COR-L47 (cell line): ENCODE measurements around the gene IRX2.

Experiments
- DNase-seq: peaks from one replicate; lab custom pipeline; 2025; lab: John Stamatoyannopoulos, UW

Gene IRX2

GRCh38 chr5:2751592-2752021 is at the start of gene IRX2:
Gene IRX2, minus strand, starts transcription at chr5:2751677. Its CDS starts 264 bp downstream, at chr5:2751413.
- no peak for DNase-seq

- DNase-seq, result no peak
Measured at GRCh38 chr5:2800035-2800434, 48.6 kb upstream of the IRX2 start.

GRCh38 chr5:2797981-2798380 is 46.5 kb upstream of the IRX2 start:
- no peak for DNase-seq

DNA sequence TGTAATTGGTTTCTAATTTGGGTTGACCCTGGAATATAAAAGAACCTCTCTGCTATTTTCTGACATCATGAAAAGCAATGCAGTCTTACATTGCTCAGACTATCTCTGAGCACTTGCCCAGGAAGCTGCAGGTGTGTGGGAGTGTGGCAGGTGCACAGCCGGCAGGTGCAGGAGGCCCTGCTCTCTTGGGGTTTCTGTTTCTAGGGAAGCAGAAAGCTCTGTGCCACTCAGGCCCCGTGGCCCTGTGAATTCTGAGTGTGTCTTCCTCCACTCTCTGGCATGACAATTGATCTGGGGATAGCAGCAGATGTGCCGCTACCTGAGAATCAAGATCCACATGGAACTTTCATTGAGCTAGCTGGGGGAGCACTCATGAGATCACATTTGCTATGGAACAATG is 45.7 kb upstream of the IRX2 start:
- no peak for DNase-seq

- DNase-seq, result no peak
Measured at GRCh38 chr5:2783223-2783622, 31.7 kb upstream of the IRX2 start.

- no peak for DNase-seq
Measured at GRCh38 chr5:2782658-2783057, 31.2 kb upstream of the IRX2 start.

GRCh38 chr5:2780421-2781171 is 29.1 kb upstream of the IRX2 start:
- no peak for DNase-seq

DNA sequence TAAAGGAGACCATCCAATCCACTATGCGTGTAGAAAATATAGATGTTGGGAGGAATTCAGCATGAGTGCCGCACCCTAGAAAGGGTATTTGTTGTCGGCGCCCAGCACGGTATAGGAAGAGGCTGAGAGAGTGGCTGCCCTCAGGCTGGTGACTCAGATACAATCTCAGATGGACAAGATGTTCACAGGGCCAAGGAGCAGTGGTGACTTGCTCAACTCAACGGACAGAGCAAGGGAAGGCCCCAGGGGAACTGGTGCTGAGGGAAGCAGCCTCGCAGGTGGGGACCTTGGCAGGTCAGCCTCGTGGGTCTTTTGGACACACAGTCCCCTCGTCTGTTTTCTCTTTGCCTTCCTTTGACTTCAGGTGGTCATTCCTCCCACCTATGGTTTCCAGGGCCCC is 28.0 kb upstream of the IRX2 start:
- no peak for DNase-seq

GRCh38 chr5:2776337-2777302 is 25.1 kb upstream of the IRX2 start:
- DNase-seq, result no peak

GRCh38 chr5:2773327-2773726 is 21.9 kb upstream of the IRX2 start:
- DNase-seq, result no peak

DNA sequence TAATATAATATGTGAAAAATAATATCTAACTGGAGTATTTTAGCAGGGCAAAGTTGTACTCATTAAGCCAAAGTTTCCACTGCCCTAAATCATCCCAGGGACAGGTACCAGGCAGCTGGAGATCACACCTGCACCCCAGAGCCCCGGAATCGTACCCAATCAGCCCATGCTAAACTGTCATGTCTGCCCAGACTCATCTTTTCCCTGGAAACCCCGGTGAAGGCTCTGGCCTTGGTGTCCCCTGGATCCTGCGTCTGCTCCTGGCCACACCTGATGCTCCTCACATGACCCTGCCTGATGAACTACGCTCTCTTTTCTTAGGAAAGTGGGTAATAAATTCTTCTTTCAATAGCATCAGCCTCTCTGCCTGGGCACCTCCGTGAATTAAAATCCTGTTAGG is 15.6 kb upstream of the IRX2 start:
- DNase-seq, result no peak

- DNase-seq, result no peak
Measured at GRCh38 chr5:2764581-2764980, 13.1 kb upstream of the IRX2 start.

GRCh38 chr5:2763533-2763794 is 12.0 kb upstream of the IRX2 start:
- DNase-seq, result no peak

DNA sequence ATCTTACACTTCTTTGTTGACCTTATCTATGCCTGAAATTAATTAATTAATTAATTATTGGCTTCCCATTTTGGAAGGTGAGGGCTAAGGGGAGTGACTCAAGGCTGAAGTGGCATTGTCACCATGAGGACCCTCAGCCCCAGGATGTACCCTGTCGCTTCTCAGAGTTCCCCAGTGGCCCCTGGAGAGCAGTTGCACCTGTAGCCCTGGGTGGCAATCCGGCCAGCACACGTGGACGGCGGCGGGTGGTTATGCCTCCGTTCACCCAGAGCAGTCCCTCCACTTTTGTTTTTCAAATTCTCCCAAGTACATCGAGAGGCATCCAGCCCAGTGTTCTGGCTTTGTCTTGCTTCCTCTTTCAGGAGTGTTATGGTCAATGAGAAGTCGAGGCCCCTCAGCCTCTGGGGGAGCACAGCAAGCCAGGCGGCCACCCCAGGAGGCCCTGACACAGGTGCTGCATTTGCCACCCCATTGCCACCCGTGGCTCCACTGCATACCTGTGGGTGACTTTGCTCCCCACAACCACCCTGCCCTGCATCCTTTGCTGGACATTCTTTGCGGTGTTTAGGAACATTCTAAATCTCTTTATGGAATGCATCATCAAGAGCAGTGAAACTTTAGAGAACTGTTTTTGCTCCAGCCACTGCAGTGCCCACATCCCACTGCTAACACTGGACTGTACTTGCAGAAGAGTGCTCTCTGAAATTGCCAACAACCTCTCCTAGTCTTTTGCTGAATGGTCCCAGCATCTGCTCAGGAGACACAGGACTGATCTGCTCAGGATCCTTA is 11.5 kb upstream of the IRX2 start:
- no peak for DNase-seq

DNA sequence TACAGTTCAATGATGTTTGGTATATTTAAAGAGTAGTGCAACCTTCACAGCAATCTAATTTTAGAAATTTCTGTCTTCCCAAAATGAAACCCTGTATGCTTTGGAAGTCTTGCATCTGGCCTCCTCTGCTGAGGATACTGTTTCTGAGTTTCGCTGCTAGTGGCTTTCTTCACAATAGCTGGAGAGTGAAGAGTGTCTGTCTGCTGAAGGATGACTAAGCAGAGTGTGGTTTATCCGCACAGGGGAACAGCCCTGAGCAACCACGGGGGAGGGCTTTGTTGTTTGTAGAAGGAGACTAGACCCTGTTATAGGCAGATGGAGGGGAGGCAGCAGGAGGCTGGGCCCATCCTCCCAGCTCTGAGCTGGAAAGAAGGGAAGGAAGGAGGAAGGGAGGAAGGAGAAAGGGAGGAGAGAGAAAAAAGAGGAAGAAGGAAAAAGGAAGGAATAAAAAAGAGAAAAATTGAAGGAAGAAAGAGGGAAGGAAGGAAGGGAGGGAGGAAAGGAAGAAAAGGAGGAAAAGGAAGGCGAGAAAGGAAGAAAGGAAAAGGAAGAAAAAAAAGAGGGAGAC is 10.5 kb upstream of the IRX2 start:
- DNase-seq, result no peak

DNA sequence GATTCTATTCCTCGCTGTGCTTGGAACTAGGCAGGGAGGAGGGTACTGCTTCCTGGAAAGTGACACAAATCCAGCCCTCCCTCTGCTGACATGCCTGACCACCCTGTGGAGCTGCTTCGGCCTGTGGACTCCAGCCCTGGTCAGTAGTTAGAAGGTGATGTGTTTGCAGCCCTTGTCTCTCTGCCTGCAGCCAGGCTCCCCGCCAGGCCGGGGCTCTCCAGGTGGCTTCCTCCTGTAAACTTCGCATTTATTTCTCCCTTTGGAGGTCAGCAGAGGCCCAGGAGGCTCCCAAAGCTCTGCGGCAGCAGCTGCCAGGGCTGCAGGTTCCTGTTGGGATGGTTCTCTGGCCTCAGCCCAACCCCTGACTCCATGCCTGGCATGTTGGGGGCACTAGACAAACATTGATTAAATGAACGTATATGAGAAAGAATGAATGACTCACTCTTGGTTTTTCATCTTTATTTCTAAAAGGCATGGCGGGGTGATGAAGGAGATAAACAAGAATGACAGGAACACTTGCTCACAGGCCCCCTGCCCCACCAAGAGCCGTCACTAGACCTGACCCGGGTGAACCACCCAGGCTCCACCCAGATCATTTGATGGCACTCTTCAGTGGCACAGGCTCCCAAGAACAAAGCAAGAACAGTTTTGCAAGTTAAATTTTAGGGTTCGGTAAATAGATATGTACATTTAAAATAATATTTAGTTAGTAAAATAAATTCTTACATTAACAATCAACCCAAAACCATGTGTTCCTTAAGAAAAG is 8.4 kb upstream of the IRX2 start:
- no peak for DNase-seq

DNA sequence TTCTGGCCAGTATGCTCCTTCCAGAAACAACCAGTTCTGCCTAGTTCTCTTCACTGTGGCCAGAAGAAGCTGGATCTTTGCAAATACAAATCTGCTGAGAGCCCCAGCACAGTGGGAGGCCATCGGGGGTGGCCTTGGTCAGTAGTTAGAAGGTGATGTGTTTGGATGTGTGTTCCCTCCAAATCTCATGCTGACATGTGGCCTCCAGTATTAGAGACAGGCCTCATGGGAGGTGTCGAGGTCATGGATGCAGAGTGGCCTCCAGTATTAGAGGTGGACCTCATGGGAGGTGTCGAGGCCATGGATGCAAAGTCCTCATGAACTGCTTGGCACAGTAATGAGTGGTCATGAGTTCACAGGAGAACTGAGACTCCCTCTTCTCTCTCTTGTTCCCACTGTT is 7.6 kb upstream of the IRX2 start:
- DNase-seq, result no peak

- DNase-seq, result no peak
Measured at GRCh38 chr5:2758632-2759031, 7.2 kb upstream of the IRX2 start.

DNA sequence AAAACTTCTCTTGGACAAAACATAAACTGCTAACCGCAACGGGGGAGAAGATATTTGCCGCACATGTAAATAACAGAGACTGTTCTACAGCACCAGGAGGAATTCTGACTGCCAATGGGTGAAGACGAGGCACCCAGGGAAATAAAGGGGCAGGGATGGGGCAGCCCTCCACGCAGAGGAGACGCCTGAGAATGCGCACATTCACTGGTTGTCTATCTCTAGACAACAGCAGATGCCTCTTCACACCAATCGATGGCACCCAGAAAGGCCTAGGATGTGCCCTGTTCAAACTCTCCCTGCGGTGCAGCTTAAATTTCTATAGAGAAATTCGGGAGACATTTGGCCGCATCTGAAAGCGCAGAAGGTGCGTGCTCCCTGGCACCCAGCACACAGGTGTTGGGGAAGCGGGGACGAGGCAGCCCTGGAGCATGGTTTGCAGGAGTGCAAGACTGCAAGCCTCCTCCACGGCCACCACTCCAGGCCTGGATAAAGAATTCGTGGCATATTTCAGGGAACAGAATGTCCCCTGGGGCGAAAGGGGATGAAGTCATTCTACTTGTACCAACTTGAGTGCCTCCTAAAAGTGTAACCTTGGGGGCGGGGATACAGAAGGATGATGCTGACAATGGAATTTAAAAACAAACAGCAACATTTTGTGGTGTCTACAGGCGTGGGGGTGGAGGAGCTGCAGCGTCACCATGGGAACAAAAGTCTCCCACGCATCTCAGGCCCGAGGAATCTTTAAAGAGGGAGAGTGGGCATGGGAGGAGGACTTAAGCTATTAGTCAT is 6.3 kb upstream of the IRX2 start:
- DNase-seq, result no peak
